Endothelial cell of umbilical vein (primary cell): Measurements from ENCODE around the gene PDE11A. TPM values are rescaled to one million over a fixed set of nuclear protein-coding genes. Genes with fewer than 3 reads are reported as not detected.
A peak's percentile ranks its signal among the peaks of the same experiment; 100 is the strongest.

Source experiments
- BruUV-seq: library from RNA; stranded (reverse); fragments of 400-500 nt; replicated peaks from 2 replicates; lab custom pipeline; 2021; lab: Mats Ljungman, UMichigan
- CTCF ChIA-PET: fragments of 300-600, 350-600 bp; sonication (Branson Sonifier 250); formaldehyde crosslinking; loops from one replicate; lab custom pipeline; 2021; ENCODE audit warnings: antibody characterized with exemption, inconsistent platforms; lab: Charles Lee
- POLR2A ChIA-PET: fragments of 300-600, 350-600 bp; sonication (Branson Sonifier 250); formaldehyde crosslinking; loops from one replicate; lab custom pipeline; 2021; ENCODE audit warnings: antibody characterized with exemption, inconsistent platforms; lab: Charles Lee
- DNase-seq: peaks from one replicate; pipeline ENCODE4 v3.0.0-alpha.2; 2011; ENCODE audit warnings: low read depth, low spot score
- FAIRE-seq: peaks from 2 replicates; lab custom pipeline; 2011; peaks lifted over from hg19 to GRCh38; lab: Jason Lieb, UNC
- H2AFZ ChIP-seq: 2 replicates; pipeline ENCODE4 v1.6.0; 2012; ENCODE audit warnings: low read depth, low read length, control low read depth, inconsistent platforms
- H3K27ac ChIP-seq: 2 replicates; pipeline ENCODE4 v1.5.1; 2011; ENCODE audit warnings: low read depth, mild to moderate bottlenecking, control low read depth, low read length, moderate library complexity; ENCODE audit not compliant: insufficient read depth
- H3K27me3 ChIP-seq, 2 experiments: 2 replicates each; pipeline versions ENCODE4 v1.6.0 to v1.6.1; 2011; ENCODE audit warnings: low read length in 2 of 2, mixed read lengths in 1 of 2; ENCODE audit not compliant: control insufficient read depth in 2 of 2, insufficient read depth in 2 of 2
- H3K36me3 ChIP-seq, 2 experiments: 2 replicates in 1 of 2; 3 replicates in 1 of 2; pipeline ENCODE4 v1.5.1; 2011; ENCODE audit warnings: low read length in 2 of 2, mild to moderate bottlenecking in 1 of 2, moderate library complexity in 1 of 2; ENCODE audit not compliant: control insufficient read depth in 2 of 2, insufficient read depth in 2 of 2; ENCODE audit errors: extremely low read depth in 1 of 2
- H3K4me1 ChIP-seq: 3 replicates; pipeline ENCODE4 v1.5.1; 2011; ENCODE audit warnings: mild to moderate bottlenecking, low read length; ENCODE audit not compliant: control insufficient read depth, insufficient read depth; ENCODE audit errors: extremely low read depth
- H3K4me2 ChIP-seq: 2 replicates; pipeline ENCODE4 v1.6.1; 2011; ENCODE audit warnings: low read length, control low read depth, mixed read lengths; ENCODE audit not compliant: insufficient read depth
- H3K4me3 ChIP-seq, 3 experiments: fragments of 200-600 bp in 1 of 3; sonication (generic), shearing (Covaris generic) in 1 of 3; replicated peaks in 1 of 3; 2 replicates each; pipeline ENCODE4 v1.5.1; 2011 to 2016; ENCODE audit warnings: control low read depth in 3 of 3, low read length in 3 of 3, mild to moderate bottlenecking in 2 of 3, inconsistent platforms in 1 of 3, low read depth in 1 of 3, moderate library complexity in 1 of 3; ENCODE audit not compliant: insufficient read depth in 1 of 3
- H3K79me2 ChIP-seq: 2 replicates; pipeline ENCODE4 v1.6.0; 2012; ENCODE audit warnings: low read length, inconsistent platforms; ENCODE audit not compliant: control insufficient read depth, insufficient read depth
- H3K9ac ChIP-seq: replicated peaks from 2 replicates; pipeline ENCODE3; 2011; ENCODE audit warnings: low read length, control low read depth; ENCODE audit not compliant: insufficient read depth; ENCODE audit errors: extremely low read depth
- H3K9me1 ChIP-seq: replicated peaks from 3 replicates; pipeline ENCODE4 v1.6.0; 2011; ENCODE audit warnings: mild to moderate bottlenecking, low read length; ENCODE audit not compliant: control insufficient read depth, insufficient read depth; ENCODE audit errors: extremely low read depth
- H3K9me3 ChIP-seq: replicated peaks from 2 replicates; pipeline ENCODE4 v1.5.1; 2012; ENCODE audit warnings: low read length, inconsistent platforms; ENCODE audit not compliant: control insufficient read depth, insufficient read depth
- H4K20me1 ChIP-seq: replicated peaks from 2 replicates; pipeline ENCODE3; 2011; ENCODE audit warnings: mild to moderate bottlenecking, low read length; ENCODE audit not compliant: control insufficient read depth, insufficient read depth; ENCODE audit errors: extremely low read depth
- EZH2 ChIP-seq: IDR thresholded peaks from 2 replicates; pipeline ENCODE4 v1.6.1; 2012; ENCODE audit warnings: borderline replicate concordance, low read depth, mild to moderate bottlenecking, moderate library complexity, low read length, inconsistent platforms; ENCODE audit not compliant: severe bottlenecking
- FOS ChIP-seq: IDR thresholded peaks from 2 replicates; pipeline ENCODE4 v1.6.1; 2011; ENCODE audit warnings: mild to moderate bottlenecking, low read length, moderate library complexity, borderline replicate concordance; ENCODE audit not compliant: insufficient read depth
- dilution Hi-C: fragments of 300-500 bp; cut with MboI; formaldehyde crosslinking; loops from one replicate; pipeline ENCODE4 v1.15.0; 2019; ENCODE audit warnings: low sequenced_read_pairs; ENCODE audit not compliant: extremely low pct_ligation_motif_present
- intact Hi-C: fragments of 100-400 bp; cut with micrococcal nuclease; formaldehyde crosslinking; loops from one replicate; pipeline ENCODE4 v1.10.0; 2022
- polyA plus RNA-seq, 4 experiments: library from polyadenylated mRNA; depleted of rRNA in 3 of 4; stranded (reverse) in 3 of 4; unstranded in 1 of 4; fragments of >200 nt; gene quantifications; 2 replicates each; pipeline versions ENCODE4 v1.2.1 to v1.2.3, GENCODE V29; 2011 to 2012; ENCODE audit warnings: missing spikeins in 1 of 4
- total RNA-seq: library from RNA; stranded (reverse); gene quantifications from 2 replicates; pipeline ENCODE4 v1.2.3, GENCODE V29; 2021
- TF ChIP-seq, protein P1 (sequence below), 2 donors: IDR thresholded peaks; 1 replicate in 1 of 2; 2 replicates in 1 of 2; pipeline ENCODE4 v1.5.1; 2011; ENCODE audit warnings: low read length in 2 of 2, mild to moderate bottlenecking in 2 of 2, moderate library complexity in 2 of 2, control low read depth in 1 of 2, inconsistent platforms in 1 of 2, low read depth in 1 of 2; ENCODE audit not compliant: insufficient read depth in 1 of 2; ENCODE audit errors: extremely low read depth in 1 of 2

The PDE11A gene
- total and polyA plus RNA-seq, 2 donors (not counting 3 experiments of a cell fraction or from before 2014, with no cell fraction given) = 0.07 to 0.51 TPM

DNA sequence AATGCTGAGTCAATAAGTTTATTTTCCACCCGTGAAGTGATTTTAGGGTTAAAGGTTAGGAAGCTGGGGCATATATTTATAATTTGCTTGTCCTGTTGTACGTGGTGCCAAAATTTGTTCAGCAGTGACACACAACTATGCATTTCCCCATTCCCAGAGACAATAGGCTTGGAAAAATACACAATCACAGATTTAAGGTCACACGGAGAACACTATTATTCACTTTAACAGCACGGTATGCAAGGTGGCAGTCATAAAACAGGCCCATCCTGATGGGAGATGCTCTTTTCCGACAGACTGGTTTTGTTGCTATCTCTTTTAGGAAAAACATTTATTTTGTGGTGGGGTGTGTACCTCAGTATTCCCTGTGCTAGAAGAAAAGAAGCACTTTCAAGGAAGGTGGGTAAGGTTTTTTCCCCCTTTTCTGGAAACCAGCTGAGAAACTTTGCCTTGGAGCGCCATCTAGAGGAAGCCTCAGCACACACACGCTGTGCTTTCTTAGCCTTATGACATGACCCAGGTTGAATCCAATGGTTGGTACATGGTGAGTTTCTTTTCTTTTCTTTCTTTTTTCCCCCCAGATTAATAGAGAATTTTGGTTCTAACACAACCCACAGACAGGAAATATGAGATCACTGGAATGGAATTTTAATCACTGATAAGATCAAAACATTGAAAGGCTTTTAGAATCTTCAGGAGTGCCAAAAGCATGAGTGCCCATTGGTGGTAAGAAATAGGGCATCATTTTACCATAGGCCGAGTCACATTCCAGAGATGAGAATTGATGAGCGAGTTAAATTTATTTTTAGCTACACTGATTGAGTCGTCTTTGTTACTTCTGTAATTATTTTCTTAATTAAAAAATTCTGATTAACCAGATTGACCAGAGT is 347.9 kb downstream of the PDE11A start:
- Histone ChIP-seq H3K9ac (peak overlapping the region; percentile 58), H3K27ac (peak overlapping the region; percentile 62), H4K20me1 (no peaks in the 10 kb centered on the region), H3K36me3 (no peaks in the 10 kb centered on the region), H3K9me1 (no peaks in the 10 kb centered on the region), H3K4me2 (peak overlapping the region; percentile 74), H3K79me2 (no peaks in the 10 kb centered on the region), H3K27me3 (no peaks in the 10 kb centered on the region), H2AFZ (peak overlapping the region; percentile 92), H3K4me3 (peak overlapping the region in 1 of 3 experiments; percentile 9), H3K4me1 (peaks cover 13% of the 10 kb centered on the region), H3K9me3 (no peaks in the 10 kb centered on the region)
- POLR2A ChIA-PET = no interaction called here
- FAIRE-seq (peak; percentile 94), DNase-seq (peak; percentile 89)
- no TSS peak for BruUV-seq
- dilution Hi-C loops (no loop called here), intact Hi-C loops (loop anchor here (1.0 to 5.0 kb wide), 9 partner anchors 22 to 560 kb away; partner anchors contain the start of gene NFE2L2)
- CTCF ChIA-PET = interaction anchor here (0.6 to 3.9 kb wide), 22 partner anchors 10 to 575 kb away, joined by 3 to 32 read pairs (median 5); partner anchors contain the start of gene NFE2L2
- TF ChIP-seq, protein P1, sequence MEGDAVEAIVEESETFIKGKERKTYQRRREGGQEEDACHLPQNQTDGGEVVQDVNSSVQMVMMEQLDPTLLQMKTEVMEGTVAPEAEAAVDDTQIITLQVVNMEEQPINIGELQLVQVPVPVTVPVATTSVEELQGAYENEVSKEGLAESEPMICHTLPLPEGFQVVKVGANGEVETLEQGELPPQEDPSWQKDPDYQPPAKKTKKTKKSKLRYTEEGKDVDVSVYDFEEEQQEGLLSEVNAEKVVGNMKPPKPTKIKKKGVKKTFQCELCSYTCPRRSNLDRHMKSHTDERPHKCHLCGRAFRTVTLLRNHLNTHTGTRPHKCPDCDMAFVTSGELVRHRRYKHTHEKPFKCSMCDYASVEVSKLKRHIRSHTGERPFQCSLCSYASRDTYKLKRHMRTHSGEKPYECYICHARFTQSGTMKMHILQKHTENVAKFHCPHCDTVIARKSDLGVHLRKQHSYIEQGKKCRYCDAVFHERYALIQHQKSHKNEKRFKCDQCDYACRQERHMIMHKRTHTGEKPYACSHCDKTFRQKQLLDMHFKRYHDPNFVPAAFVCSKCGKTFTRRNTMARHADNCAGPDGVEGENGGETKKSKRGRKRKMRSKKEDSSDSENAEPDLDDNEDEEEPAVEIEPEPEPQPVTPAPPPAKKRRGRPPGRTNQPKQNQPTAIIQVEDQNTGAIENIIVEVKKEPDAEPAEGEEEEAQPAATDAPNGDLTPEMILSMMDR (IDR thresholded peaks at IDR 0.05; ENCODE audit: extremely low read depth in 1 of 2, insufficient read depth in 1 of 2, low read depth in 1 of 2, low read length in 2 of 2) = peak; percentile 84 to 94
- no peak for TF ChIP-seq FOS

DNA sequence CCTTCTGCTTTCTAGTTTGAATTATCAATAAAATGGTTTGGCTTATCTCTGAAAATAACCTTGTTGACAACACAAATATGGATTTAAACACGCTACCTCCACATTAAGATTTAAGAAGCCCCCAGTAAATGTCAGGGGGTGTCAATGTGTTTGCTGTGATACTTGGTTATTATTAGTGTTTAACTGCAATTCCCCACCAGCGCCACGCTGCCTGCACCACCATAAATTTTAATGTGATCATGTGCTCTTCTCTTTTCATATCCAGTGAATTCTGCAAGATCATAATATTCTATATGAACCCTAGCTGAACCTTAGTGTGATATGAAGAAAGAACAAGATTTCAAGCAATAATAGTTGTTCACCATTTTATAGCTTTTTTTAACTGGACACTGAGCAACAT is 349.3 kb downstream of the PDE11A start:
- H3K27me3 ChIP-seq = no peaks in the 10 kb centered on the region
- H3K36me3 ChIP-seq = no peaks in the 10 kb centered on the region
- TF ChIP-seq EZH2 = no peak
- POLR2A ChIA-PET = no interaction called here
- no peak overlapping the region for H3K27ac ChIP-seq
- H4K20me1 ChIP-seq = no peaks in the 10 kb centered on the region
- H3K4me1 ChIP-seq = peaks cover 13% of the 10 kb centered on the region
- no peaks in the 10 kb centered on the region for H3K9me3 ChIP-seq
- H3K9me1 ChIP-seq = no peaks in the 10 kb centered on the region
- intact Hi-C loops = loop anchor here (5.0 kb wide), 1 partner anchor 171 kb away; a partner anchor contains a TSS
- dilution Hi-C loops = no loop called here
- no peak for FAIRE-seq
- no peak overlapping the region for H3K9ac ChIP-seq
- BruUV-seq = no TSS peak
- H3K79me2 ChIP-seq = no peaks in the 10 kb centered on the region
- CTCF ChIA-PET = interaction anchor here (1.2 to 3.9 kb wide), 12 partner anchors 12 to 558 kb away, joined by 3 to 32 read pairs (median 11); no protein-coding TSS in a partner anchor
- H3K4me2 ChIP-seq = no peak overlapping the region
- no peak overlapping the region for H2AFZ ChIP-seq
- no peak for DNase-seq
- no peak overlapping the region for H3K4me3 ChIP-seq
